GM23248 (cell line): ENCODE results near the gene CGB3. TPM values are rescaled to one million over a fixed set of nuclear protein-coding genes. Genes with fewer than 3 reads are reported as not detected.
"Not testable (repeated sequence)": the region's sequence is repeated elsewhere in the genome, so short reads cannot be mapped to it uniquely, and the experiment has no call there.

Source experiments
- DNase-seq: peaks from one replicate; pipeline ENCODE4 v3.0.0-alpha.2; 2015
- H2AFZ ChIP-seq: fragments of 200-600 bp; sonication (generic); 2 replicates; pipeline ENCODE4 v1.6.1; 2016; ENCODE audit warnings: antibody characterized with exemption
- H3F3A ChIP-seq: fragments of 200-600 bp; sonication (generic); 2 replicates; pipeline ENCODE4 v1.6.1; 2016; ENCODE audit warnings: mild to moderate bottlenecking, antibody characterized with exemption, mixed run types; ENCODE audit not compliant: insufficient read depth
- H3K27ac ChIP-seq: fragments of 200-600 bp; sonication (generic); 2 replicates; pipeline ENCODE4 v1.5.1; 2016; ENCODE audit warnings: mild to moderate bottlenecking
- H3K27me3 ChIP-seq: fragments of 200-600 bp; sonication (generic); replicated peaks from 2 replicates; pipeline ENCODE4 v1.6.1; 2016; ENCODE audit warnings: mild to moderate bottlenecking; ENCODE audit not compliant: insufficient read depth
- H3K36me3 ChIP-seq: fragments of 200-600 bp; sonication (generic); 2 replicates; pipeline ENCODE4 v1.6.1; 2016; ENCODE audit warnings: low read depth, mild to moderate bottlenecking
- H3K4me1 ChIP-seq: fragments of 200-600 bp; sonication (generic); 2 replicates; pipeline ENCODE4 v1.6.1; 2016; ENCODE audit warnings: mild to moderate bottlenecking; ENCODE audit not compliant: insufficient read depth
- H3K4me2 ChIP-seq: fragments of 200-600 bp; sonication (generic); one replicate; pipeline ENCODE4 v1.6.1; 2016; ENCODE audit warnings: mild to moderate bottlenecking; ENCODE audit not compliant: unreplicated experiment
- H3K4me3 ChIP-seq: fragments of 200-600 bp; sonication (generic); 2 replicates; pipeline ENCODE4 v1.5.1; 2016; ENCODE audit warnings: mild to moderate bottlenecking
- H3K79me2 ChIP-seq: fragments of 200-600 bp; sonication (generic); 2 replicates; pipeline ENCODE4 v1.6.1; 2016; ENCODE audit warnings: mild to moderate bottlenecking; ENCODE audit not compliant: insufficient read depth
- H3K9ac ChIP-seq: fragments of 200-600 bp; sonication (generic); 2 replicates; pipeline ENCODE4 v1.6.1; 2016; ENCODE audit warnings: mild to moderate bottlenecking
- H3K9me2 ChIP-seq: fragments of 200-600 bp; sonication (generic); 2 replicates; pipeline ENCODE4 v1.6.1; 2016; ENCODE audit warnings: mixed run types, mild to moderate bottlenecking, moderate library complexity; ENCODE audit not compliant: insufficient read depth
- H3K9me3 ChIP-seq: fragments of 200-600 bp; sonication (generic); one replicate; pipeline ENCODE4 v1.6.1; 2017; ENCODE audit warnings: low read depth
- H4K20me1 ChIP-seq: fragments of 200-600 bp; sonication (generic); 2 replicates; pipeline ENCODE4 v1.6.0; 2016; ENCODE audit not compliant: insufficient read depth
- EZH2 ChIP-seq: fragments of 200-600 bp; sonication (generic); IDR thresholded peaks from 2 replicates; pipeline ENCODE4 v1.6.1; 2018; ENCODE audit warnings: antibody characterized with exemption, mild to moderate bottlenecking; ENCODE audit not compliant: insufficient read depth, poor library complexity, severe bottlenecking
- EZH2phosphoT487 ChIP-seq: fragments of 200-600 bp; sonication (generic); IDR thresholded peaks from 2 replicates; pipeline ENCODE4 v1.6.1; 2018; ENCODE audit warnings: antibody characterized with exemption, moderate library complexity, mild to moderate bottlenecking, low read depth; ENCODE audit not compliant: insufficient read depth
- WGBS, 2 experiments: methylation state at CpG; one replicate each; pipeline ENCODE4 v1.1.6; 2015 to 2017; ENCODE audit warnings: low lambda C conversion rate in 2 of 2, low coverage in 1 of 2; ENCODE audit errors: missing lambda C conversion rate in 2 of 2; 5-methylcytosine and 5-hydroxymethylcytosine counted together
- in situ Hi-C: fragments of 300-500 bp; cut with MboI; formaldehyde crosslinking; loops from 2 replicates; pipeline ENCODE4 v1.15.0; 2020
- polyA plus RNA-seq: library from polyadenylated mRNA; unstranded; fragments of >200 nt; fragmentation: Nextera tagmentation; extraction: Ambion mirVana; gene quantifications from 2 replicates; pipeline ENCODE4 v1.2.1, GENCODE V29; 2016
- total RNA-seq: library from RNA; depleted of rRNA; stranded (reverse); fragments of >200 nt; shearing (Covaris generic); gene quantifications from 2 replicates; pipeline ENCODE4 v1.2.3, GENCODE V29; 2014

The CGB3 gene
- total and polyA plus RNA-seq, 2 experiments from 2014 or later: 0.76 TPM; not detected in 1

- Histone ChIP-seq H3K9ac (peak within 1 kb of the TSS; percentile 64), H3K9me2 (no peaks in the 10 kb centered on the region), H3K4me3 (peak within 1 kb of the TSS; percentile 79), H3F3A (no peaks in the 10 kb centered on the region), H3K27me3 (no peaks in the 10 kb centered on the region), H3K79me2 (peaks cover 43% of the 10 kb centered on the region), H3K4me1 (no peaks in the 10 kb centered on the region), H3K4me2 (peak within 1 kb of the TSS; percentile 90), H3K9me3 (no peaks in the 10 kb centered on the region), H3K36me3 (no peaks in the 10 kb centered on the region), H4K20me1 (no peaks in the 10 kb centered on the region), H2AFZ (peak within 1 kb of the TSS; percentile 81), H3K27ac (peak within 1 kb of the TSS; percentile 28; the same call in 1 of the 2 replicates)
- in situ Hi-C loops: no loop called here
- TF ChIP-seq EZH2: no peak
- no peak for TF ChIP-seq EZH2phosphoT487
- WGBS, 2 experiments: 1% methylated on average over 38 of the region's 38 CpGs
- peak; percentile 85 for DNase-seq
Observed at GRCh38 chr19:49057636-49058234, 33.6 kb upstream of the CGB3 start, which contains the start of gene CGB7. TSS of gene CGB7 (minus strand) at chr19:49057749. CDS start at chr19:49055375, 2,374 bp downstream.

GRCh38 chr19:49056902-49057596 lies 32.9 kb upstream of the CGB3 start:
- 5 to 7% methylated on average over 26 to 29 of the region's 34 CpGs for WGBS, 2 experiments
- peak; percentile 19 for DNase-seq
- in situ Hi-C loops, H3K27me3 ChIP-seq, H3K9me3 ChIP-seq, H3F3A ChIP-seq, H4K20me1 ChIP-seq, H3K36me3 ChIP-seq, H3K4me1 ChIP-seq, H3K9me2 ChIP-seq: not testable (repeated sequence)
- Histone ChIP-seq H3K4me3 (peak overlapping the region; percentile 79), H3K9ac (peak overlapping the region; percentile 64), H3K79me2 (peaks cover 43% of the 10 kb centered on the region), H3K27ac (peak overlapping the region; percentile 28; the same call in 1 of the 2 replicates), H2AFZ (peak overlapping the region; percentile 81), H3K4me2 (peak overlapping the region; percentile 90)

- in situ Hi-C loops: no loop called here
- H3K36me3 ChIP-seq: no peaks in the 10 kb centered on the region
- H3K9me2 ChIP-seq: no peaks in the 10 kb centered on the region
- DNase-seq: peak; percentile 76
- WGBS, 2 experiments: 2% methylated on average over 59 to 63 of the region's 63 CpGs
- H3K4me1 ChIP-seq: no peaks in the 10 kb centered on the region
- H3K79me2 ChIP-seq: peaks cover 43% of the 10 kb centered on the region
- H3K27ac ChIP-seq: 0 out of 2 replicates have a peak overlapping the region, but pooled peaks have one; percentile 5
- H2AFZ ChIP-seq: peak overlapping the region; percentile 81
- peak overlapping the region; percentile 79 for H3K4me3 ChIP-seq
- no peaks in the 10 kb centered on the region for H4K20me1 ChIP-seq
- H3K27me3 ChIP-seq: no peaks in the 10 kb centered on the region
- H3K9me3 ChIP-seq: no peaks in the 10 kb centered on the region
- peak overlapping the region; percentile 90 for H3K4me2 ChIP-seq
- H3K9ac ChIP-seq: peak overlapping the region; percentile 64
- no peaks in the 10 kb centered on the region for H3F3A ChIP-seq
- no peak for TF ChIP-seq EZH2
- TF ChIP-seq EZH2phosphoT487: no peak
Observed at GRCh38 chr19:49056101-49056901, 32.2 kb upstream of the CGB3 start.

GRCh38 chr19:49050376-49051033 lies 26.4 kb upstream of the CGB3 start:
- H3K27me3 ChIP-seq, H4K20me1 ChIP-seq, H3K4me2 ChIP-seq, H3K79me2 ChIP-seq, H3K4me1 ChIP-seq, H3K4me3 ChIP-seq, in situ Hi-C loops, H3K9me3 ChIP-seq, H3F3A ChIP-seq, H3K36me3 ChIP-seq, H3K9me2 ChIP-seq: not testable (repeated sequence)
- peak; percentile 88 for DNase-seq
- 0 out of 2 replicates have a peak overlapping the region, but pooled peaks have one; percentile 47 for H3K9ac ChIP-seq
- WGBS, 2 experiments: 34 to 40% methylated on average over 22 of the region's 24 CpGs
- peak overlapping the region; percentile 71 for H3K27ac ChIP-seq
- peak overlapping the region; percentile 58; the same call in 1 of the 2 replicates for H2AFZ ChIP-seq

GRCh38 chr19:49049834-49050233 lies 25.7 kb upstream of the CGB3 start:
- H3K27ac ChIP-seq, H3K9ac ChIP-seq, H3K4me2 ChIP-seq, H2AFZ ChIP-seq, DNase-seq, H3K4me3 ChIP-seq, H3K9me3 ChIP-seq, H3K36me3 ChIP-seq, H4K20me1 ChIP-seq, H3K4me1 ChIP-seq, H3K9me2 ChIP-seq, H3F3A ChIP-seq, in situ Hi-C loops, H3K79me2 ChIP-seq, H3K27me3 ChIP-seq: not testable (repeated sequence)
- WGBS, 2 experiments: 89 to 91% methylated on average over 3 of the region's 4 CpGs

- WGBS, 2 experiments: 70 to 89% methylated on average over 5 to 10 of the region's 12 CpGs
Observed at GRCh38 chr19:49049011-49049410, 24.9 kb upstream of the CGB3 start, which contains the start of gene CGB8. TSS of gene CGB8 (minus strand) at chr19:49049111. CDS start at chr19:49048739, 372 bp downstream.

More at GRCh38 chr19:49049011-49049410, 24.9 kb upstream of the CGB3 start, which contains the start of gene CGB8:
- H3K27ac ChIP-seq, H3K9me3 ChIP-seq, H3K4me1 ChIP-seq, H3K9ac ChIP-seq, H3K4me2 ChIP-seq, H3K27me3 ChIP-seq, H3K4me3 ChIP-seq, in situ Hi-C loops, DNase-seq, H2AFZ ChIP-seq, H4K20me1 ChIP-seq, H3K36me3 ChIP-seq, H3K79me2 ChIP-seq, H3K9me2 ChIP-seq, H3F3A ChIP-seq: not testable (repeated sequence)
